Measurements from ENCODE around the gene BCAR3. TPM values are rescaled to one million over a fixed set of nuclear protein-coding genes. Genes with fewer than 3 reads are reported as not detected.

Gene BCAR3
- total RNA-seq, 1 experiment from 2014 or later = 15.6 TPM

GRCh38 chr1:93680076-93680419, 1.6 kb downstream of the BCAR3 start:
- Mint-ChIP-seq H3K36me3 (ENCODE audit: insufficient read depth, unreplicated experiment) (peaks cover 26% of the 10 kb centered on the region), H3K4me1 (ENCODE audit: low read depth, unreplicated experiment) (peaks cover 26% of the 10 kb centered on the region), H3K9me3 (ENCODE audit: low read depth, unreplicated experiment) (no peaks in the 10 kb centered on the region), H3K27me3 (ENCODE audit: unreplicated experiment) (no peaks in the 10 kb centered on the region), H3K4me3 (ENCODE audit: low read depth, unreplicated experiment) (peak overlapping the region; percentile 92), H3K27ac (ENCODE audit: unreplicated experiment) (no peak overlapping the region)
- intact Hi-C loops (cut with micrococcal nuclease; ENCODE audit: unreplicated experiment) = loop anchor here (2.0 to 10.0 kb wide), 3 partner anchors 51 to 235 kb away; partner anchors contain the start of gene FNBP1L
- CTCF ChIA-PET = interaction anchor here (1.6 kb wide), 1 partner anchor 14 kb away, joined by 4 read pairs; no protein-coding TSS in a partner anchor
- BruUV-seq (replicated peaks) = no TSS peak
- DNase-seq = no peak
- TF ChIP-seq CTCF (IDR thresholded peaks at IDR 0.05; ENCODE audit: unreplicated experiment) = no peak

- no peak for TF ChIP-seq CTCF (IDR thresholded peaks at IDR 0.05; ENCODE audit: unreplicated experiment)
- Mint-ChIP-seq H3K4me1 (ENCODE audit: low read depth, unreplicated experiment) (peaks cover 30% of the 10 kb centered on the region), H3K27ac (ENCODE audit: unreplicated experiment) (no peak overlapping the region), H3K4me3 (ENCODE audit: low read depth, unreplicated experiment) (no peak overlapping the region), H3K27me3 (ENCODE audit: unreplicated experiment) (no peaks in the 10 kb centered on the region), H3K9me3 (ENCODE audit: low read depth, unreplicated experiment) (no peaks in the 10 kb centered on the region), H3K36me3 (ENCODE audit: insufficient read depth, unreplicated experiment) (peaks cover 26% of the 10 kb centered on the region)
- intact Hi-C loops (cut with micrococcal nuclease; ENCODE audit: unreplicated experiment) = no loop called here
- BruUV-seq (replicated peaks) = TSS peak; percentile 41
- no peak for DNase-seq
- CTCF ChIA-PET = no interaction called here
Observed at GRCh38 chr1:93679546-93679945, 2.1 kb downstream of the BCAR3 start.

GRCh38 chr1:93678946-93679480, 2.6 kb downstream of the BCAR3 start:
- Mint-ChIP-seq H3K27me3 (ENCODE audit: unreplicated experiment) (no peaks in the 10 kb centered on the region), H3K4me3 (ENCODE audit: low read depth, unreplicated experiment) (no peak overlapping the region), H3K4me1 (ENCODE audit: low read depth, unreplicated experiment) (peaks cover 34% of the 10 kb centered on the region), H3K9me3 (ENCODE audit: low read depth, unreplicated experiment) (no peaks in the 10 kb centered on the region), H3K36me3 (ENCODE audit: insufficient read depth, unreplicated experiment) (peaks cover 26% of the 10 kb centered on the region), H3K27ac (ENCODE audit: unreplicated experiment) (no peak overlapping the region)
- TF ChIP-seq CTCF (IDR thresholded peaks at IDR 0.05; ENCODE audit: unreplicated experiment) = no peak
- CTCF ChIA-PET = interaction anchor here (0.8 kb wide), 1 partner anchor 50 kb away, joined by 3 read pairs; no protein-coding TSS in a partner anchor
- DNase-seq = no peak
- no TSS peak for BruUV-seq (replicated peaks)
- intact Hi-C loops (cut with micrococcal nuclease; ENCODE audit: unreplicated experiment) = no loop called here

- no peak for DNase-seq
- Mint-ChIP-seq H3K4me3 (ENCODE audit: low read depth, unreplicated experiment) (no peak overlapping the region), H3K27ac (ENCODE audit: unreplicated experiment) (no peak overlapping the region), H3K36me3 (ENCODE audit: insufficient read depth, unreplicated experiment) (peaks cover 26% of the 10 kb centered on the region), H3K27me3 (ENCODE audit: unreplicated experiment) (no peaks in the 10 kb centered on the region), H3K9me3 (ENCODE audit: low read depth, unreplicated experiment) (no peaks in the 10 kb centered on the region), H3K4me1 (ENCODE audit: low read depth, unreplicated experiment) (peaks cover 39% of the 10 kb centered on the region)
- no peak for TF ChIP-seq CTCF (IDR thresholded peaks at IDR 0.05; ENCODE audit: unreplicated experiment)
- CTCF ChIA-PET = interaction anchor here (0.8 kb wide), 1 partner anchor 49 kb away, joined by 3 read pairs; no protein-coding TSS in a partner anchor
- intact Hi-C loops (cut with micrococcal nuclease; ENCODE audit: unreplicated experiment) = no loop called here
- BruUV-seq (replicated peaks) = no TSS peak
Observed at GRCh38 chr1:93678491-93678890, 3.1 kb downstream of the BCAR3 start.
